Calu3 (cell line): ENCODE results near the gene PSKH1. TPM values are rescaled to one million over a fixed set of nuclear protein-coding genes. Genes with fewer than 3 reads are reported as not detected.

Source experiments
- BruUV-seq: library from RNA; stranded (reverse); fragments of 400-500 nt; replicated peaks from 2 replicates; lab custom pipeline; 2021; lab: Mats Ljungman, UMichigan
- CTCF ChIA-PET: fragments of 300-600 bp; sonication (Branson Sonifier 250); formaldehyde crosslinking; loops from one replicate; lab custom pipeline; 2022; ENCODE audit warnings: antibody characterized with exemption; lab: Charles Lee
- DNase-seq: peaks from one replicate; pipeline ENCODE4 v3.0.0; 2022
- H3K27ac Mint-ChIP-seq: one replicate; pipeline ENCODE4 v1.8.0; 2022; ENCODE audit warnings: mixed read lengths; ENCODE audit not compliant: unreplicated experiment
- H3K27me3 Mint-ChIP-seq: one replicate; pipeline ENCODE4 v1.8.0; 2022; ENCODE audit warnings: mixed read lengths; ENCODE audit not compliant: unreplicated experiment
- H3K36me3 Mint-ChIP-seq: one replicate; pipeline ENCODE4 v1.8.0; 2022; ENCODE audit warnings: mild to moderate bottlenecking, moderate library complexity, mixed read lengths; ENCODE audit not compliant: insufficient read depth, unreplicated experiment
- H3K4me1 Mint-ChIP-seq: one replicate; pipeline ENCODE4 v1.8.0; 2022; ENCODE audit warnings: mild to moderate bottlenecking, low read depth, mixed read lengths; ENCODE audit not compliant: unreplicated experiment
- H3K4me3 Mint-ChIP-seq: one replicate; pipeline ENCODE4 v1.8.0; 2022; ENCODE audit warnings: mild to moderate bottlenecking, low read depth, moderate library complexity, mixed read lengths; ENCODE audit not compliant: unreplicated experiment
- H3K9me3 Mint-ChIP-seq: one replicate; pipeline ENCODE4 v1.8.0; 2022; ENCODE audit warnings: low read depth, mixed read lengths; ENCODE audit not compliant: unreplicated experiment
- CTCF ChIP-seq: fragments of 200-600 bp; IDR thresholded peaks from one replicate; pipeline ENCODE4 v1.8.0; 2022; ENCODE audit warnings: antibody characterized with exemption; ENCODE audit not compliant: unreplicated experiment
- intact Hi-C: fragments of 100-400 bp; cut with micrococcal nuclease; formaldehyde crosslinking; loops from one replicate; pipeline ENCODE4 v1.10.0; 2022; ENCODE audit not compliant: unreplicated experiment
- total RNA-seq: library from RNA; stranded (reverse); gene quantifications from 2 replicates; pipeline ENCODE4 v1.2.3, GENCODE V29; 2022

PSKH1 gene
- total RNA-seq, 1 experiment from 2014 or later = 41.7 TPM

- no peak within 1 kb of the TSS for H3K27ac Mint-ChIP-seq
- no peak for DNase-seq
- BruUV-seq = no TSS peak
- H3K4me3 Mint-ChIP-seq = no peak within 1 kb of the TSS
- H3K4me1 Mint-ChIP-seq = peaks cover 10% of the 10 kb centered on the region
- H3K27me3 Mint-ChIP-seq = no peaks in the 10 kb centered on the region
- CTCF ChIA-PET = interaction anchor here (0.5 to 2.1 kb wide), 5 partner anchors 8 to 156 kb away, joined by 3 to 10 read pairs (median 5); partner anchors contain the start of genes EDC4 and PSKH1
- intact Hi-C loops = no loop called here
- H3K9me3 Mint-ChIP-seq = no peaks in the 10 kb centered on the region
- no peak for TF ChIP-seq CTCF
- H3K36me3 Mint-ChIP-seq = peaks cover 44% of the 10 kb centered on the region
Measured at GRCh38 chr16:67884684-67885083, 8.4 kb upstream of the PSKH1 start, which contains the start of gene NRN1L. NRN1L (plus strand) TSS chr16:67884885; CDS start chr16:67884904, 19 bp downstream.

- H3K36me3 Mint-ChIP-seq = peaks cover 36% of the 10 kb centered on the region
- no peak for TF ChIP-seq CTCF
Measured at GRCh38 chr16:67885545-67885944, 7.5 kb upstream of the PSKH1 start.

GRCh38 chr16:67885976-67886375 is 7.1 kb upstream of the PSKH1 start:
- DNase-seq = no peak
- H3K4me1 Mint-ChIP-seq = peaks cover 10% of the 10 kb centered on the region
- CTCF ChIA-PET = interaction anchor here (0.6 to 0.8 kb wide), 2 partner anchors 66 to 1171 kb away, joined by 4 read pairs; no protein-coding TSS in a partner anchor
- no peak for TF ChIP-seq CTCF
- H3K36me3 Mint-ChIP-seq = peaks cover 33% of the 10 kb centered on the region
- no peak overlapping the region for H3K4me3 Mint-ChIP-seq
- no peaks in the 10 kb centered on the region for H3K27me3 Mint-ChIP-seq
- no peaks in the 10 kb centered on the region for H3K9me3 Mint-ChIP-seq
- no peak overlapping the region for H3K27ac Mint-ChIP-seq
- BruUV-seq = no TSS peak
- intact Hi-C loops = no loop called here

More at GRCh38 chr16:67885545-67885944, 7.5 kb upstream of the PSKH1 start:
- H3K27me3 Mint-ChIP-seq = no peaks in the 10 kb centered on the region
- H3K4me1 Mint-ChIP-seq = peaks cover 10% of the 10 kb centered on the region
- no peak for DNase-seq
- intact Hi-C loops = no loop called here
- CTCF ChIA-PET = interaction anchor here (0.8 kb wide), 1 partner anchor 66 kb away, joined by 4 read pairs; no protein-coding TSS in a partner anchor
- no peak overlapping the region for H3K4me3 Mint-ChIP-seq
- H3K27ac Mint-ChIP-seq = no peak overlapping the region
- H3K9me3 Mint-ChIP-seq = no peaks in the 10 kb centered on the region
- BruUV-seq = no TSS peak

- Mint-ChIP-seq H3K27ac (no peak overlapping the region), H3K4me3 (no peak overlapping the region), H3K4me1 (peaks cover 10% of the 10 kb centered on the region), H3K27me3 (no peaks in the 10 kb centered on the region), H3K36me3 (peaks cover 29% of the 10 kb centered on the region), H3K9me3 (no peaks in the 10 kb centered on the region)
- CTCF ChIA-PET = interaction anchor here (0.6 kb wide), 1 partner anchor 1170 kb away, joined by 4 read pairs; no protein-coding TSS in a partner anchor
- intact Hi-C loops = no loop called here
- DNase-seq = no peak
- no peak for TF ChIP-seq CTCF
- BruUV-seq = no TSS peak
Measured at GRCh38 chr16:67886387-67886786, 6.7 kb upstream of the PSKH1 start.
